ENCODE results near the gene COL27A1.
"Not testable (repeated sequence)": the region's sequence is repeated elsewhere in the genome, so short reads cannot be mapped to it uniquely, and the experiment has no call there.

Gene COL27A1

GRCh38 chr9:114185570-114186490, 30.5 kb downstream of the COL27A1 start:
- DNase-seq, result no peak

GRCh38 chr9:114186605-114187289, 31.4 kb downstream of the COL27A1 start:
- DNase-seq, result no peak

GRCh38 chr9:114187827-114188226, 32.5 kb downstream of the COL27A1 start:
- DNase-seq, result no peak

- no peak for DNase-seq
Measured at GRCh38 chr9:114189823-114190562, 34.7 kb downstream of the COL27A1 start.

- no peak for DNase-seq
Measured at GRCh38 chr9:114190563-114190905, 35.2 kb downstream of the COL27A1 start.

- not testable (repeated sequence) for DNase-seq
Measured at GRCh38 chr9:114191402-114191801, 36.1 kb downstream of the COL27A1 start.

- no peak for DNase-seq
Measured at GRCh38 chr9:114192539-114192938, 37.2 kb downstream of the COL27A1 start.

- DNase-seq, result no peak
Measured at GRCh38 chr9:114193090-114193489, 37.8 kb downstream of the COL27A1 start.

- DNase-seq, result no peak
Measured at GRCh38 chr9:114196117-114196516, 40.8 kb downstream of the COL27A1 start.

GRCh38 chr9:114196979-114197622, 41.8 kb downstream of the COL27A1 start:
- DNase-seq, result no peak

GRCh38 chr9:114198249-114199040, 43.1 kb downstream of the COL27A1 start:
- no peak for DNase-seq

- no peak for DNase-seq
Measured at GRCh38 chr9:114200721-114201300, 45.5 kb downstream of the COL27A1 start.

- no peak for DNase-seq
Measured at GRCh38 chr9:114202396-114202795, 47.1 kb downstream of the COL27A1 start.

- no peak for DNase-seq
Measured at GRCh38 chr9:114202849-114203248, 47.5 kb downstream of the COL27A1 start.

GRCh38 chr9:114203410-114204140, 48.2 kb downstream of the COL27A1 start:
- no peak for DNase-seq

GRCh38 chr9:114204265-114204664, 48.9 kb downstream of the COL27A1 start:
- no peak for DNase-seq

- DNase-seq, result no peak
Measured at GRCh38 chr9:114205171-114206015, 50.1 kb downstream of the COL27A1 start.

GRCh38 chr9:114206221-114206789, 51.0 kb downstream of the COL27A1 start:
- no peak for DNase-seq

GRCh38 chr9:114207034-114207810, 51.9 kb downstream of the COL27A1 start:
- DNase-seq, result peak; percentile 45
